ENCODE data around the gene MTOR. TPM values are rescaled to one million over a fixed set of nuclear protein-coding genes. Genes with fewer than 3 reads are reported as not detected.

MTOR gene
- total RNA-seq, 4 donors from 2014 or later = 22.9 to 51.5 (median 40.3) TPM

DNA sequence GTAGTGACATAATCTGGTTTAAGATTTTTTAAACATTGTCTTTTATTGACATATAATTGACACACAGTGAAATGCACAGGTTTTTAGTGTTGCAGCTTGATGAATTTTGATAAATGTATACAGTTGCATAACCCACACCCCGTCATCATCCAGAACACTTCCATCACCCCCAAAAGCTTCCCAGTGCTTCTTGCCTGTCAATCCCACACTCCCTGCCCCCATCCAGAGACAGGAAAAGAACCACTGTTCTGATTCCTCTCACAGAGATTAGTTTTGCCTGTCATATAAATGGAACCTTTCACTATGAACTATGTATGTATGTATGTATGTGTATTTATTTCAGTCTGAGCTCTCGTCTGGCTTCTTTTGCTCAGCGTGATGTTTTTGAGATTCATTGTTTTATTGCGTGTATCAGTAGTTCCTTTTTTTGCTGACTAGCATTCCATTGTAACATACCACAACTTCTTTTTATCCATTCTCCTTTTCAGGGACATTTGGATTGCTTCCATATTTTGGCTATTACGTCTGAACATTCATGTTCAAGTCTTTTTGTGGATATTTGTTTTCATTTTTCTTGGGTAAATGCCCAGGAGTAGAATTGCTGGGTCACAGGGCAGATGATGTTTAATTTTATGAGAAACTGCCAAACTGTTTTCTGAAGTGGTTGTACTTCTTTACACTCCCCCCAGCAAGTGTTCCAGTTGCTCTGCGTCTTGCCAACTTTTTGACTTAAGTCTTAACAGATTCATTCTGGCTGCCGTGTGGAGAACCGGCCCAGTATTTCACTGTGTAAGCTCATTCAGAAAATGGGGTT lies 19.4 kb upstream of the MTOR start:
- H3K4me1 ChIP-seq = no peaks in the 10 kb centered on the region
- no peak overlapping the region for H3K27ac ChIP-seq
- no peak for TF ChIP-seq POLR2A (IDR thresholded peaks at IDR 0.05)
- TF ChIP-seq, protein P1, sequence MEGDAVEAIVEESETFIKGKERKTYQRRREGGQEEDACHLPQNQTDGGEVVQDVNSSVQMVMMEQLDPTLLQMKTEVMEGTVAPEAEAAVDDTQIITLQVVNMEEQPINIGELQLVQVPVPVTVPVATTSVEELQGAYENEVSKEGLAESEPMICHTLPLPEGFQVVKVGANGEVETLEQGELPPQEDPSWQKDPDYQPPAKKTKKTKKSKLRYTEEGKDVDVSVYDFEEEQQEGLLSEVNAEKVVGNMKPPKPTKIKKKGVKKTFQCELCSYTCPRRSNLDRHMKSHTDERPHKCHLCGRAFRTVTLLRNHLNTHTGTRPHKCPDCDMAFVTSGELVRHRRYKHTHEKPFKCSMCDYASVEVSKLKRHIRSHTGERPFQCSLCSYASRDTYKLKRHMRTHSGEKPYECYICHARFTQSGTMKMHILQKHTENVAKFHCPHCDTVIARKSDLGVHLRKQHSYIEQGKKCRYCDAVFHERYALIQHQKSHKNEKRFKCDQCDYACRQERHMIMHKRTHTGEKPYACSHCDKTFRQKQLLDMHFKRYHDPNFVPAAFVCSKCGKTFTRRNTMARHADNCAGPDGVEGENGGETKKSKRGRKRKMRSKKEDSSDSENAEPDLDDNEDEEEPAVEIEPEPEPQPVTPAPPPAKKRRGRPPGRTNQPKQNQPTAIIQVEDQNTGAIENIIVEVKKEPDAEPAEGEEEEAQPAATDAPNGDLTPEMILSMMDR (IDR thresholded peaks at IDR 0.05) = no peak
- no peaks in the 10 kb centered on the region for H3K9me3 ChIP-seq
- no peak overlapping the region for H3K4me3 ChIP-seq
- H3K36me3 ChIP-seq = no peaks in the 10 kb centered on the region
- no peak for DNase-seq
- intact Hi-C loops (cut with DNase I; ENCODE audit: low total_unique reads) = no loop called here
- no peaks in the 10 kb centered on the region for H3K27me3 ChIP-seq

DNA sequence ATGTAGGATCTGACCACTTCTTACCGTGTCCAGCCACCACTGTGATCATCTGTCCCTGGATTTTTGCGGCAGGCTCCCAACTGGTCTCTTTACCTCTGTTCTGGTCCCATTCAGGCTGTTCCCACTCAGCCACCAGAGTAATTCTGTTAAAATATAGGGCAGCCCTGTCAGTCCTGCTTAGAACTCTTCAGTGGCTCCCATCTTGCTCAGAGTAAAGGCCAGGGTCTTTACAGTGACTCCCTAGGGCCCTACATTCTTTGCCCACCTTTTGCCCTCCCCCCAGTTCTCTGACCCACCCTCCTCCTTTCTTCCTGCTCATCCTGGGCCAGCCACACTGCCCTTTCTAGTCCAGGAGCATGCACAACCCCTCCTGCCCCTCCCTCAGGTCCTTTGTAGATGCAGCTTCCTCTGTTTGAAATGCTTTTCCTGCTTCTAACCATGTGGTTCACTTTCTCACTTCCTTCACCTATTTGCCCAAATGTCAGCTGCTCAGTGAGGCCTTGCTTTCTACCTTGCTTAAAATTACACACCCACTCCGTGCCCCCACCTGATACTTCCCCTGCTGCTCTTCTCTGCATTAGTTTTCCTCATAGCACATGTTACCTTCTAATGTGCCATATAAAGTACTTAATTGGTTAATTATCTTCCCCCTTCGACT lies 18.5 kb upstream of the MTOR start:
- Histone ChIP-seq H3K36me3 (no peaks in the 10 kb centered on the region), H3K4me3 (no peak overlapping the region), H3K27ac (peak overlapping the region in 1 of 2 donors; percentile 34), H3K4me1 (no peaks in the 10 kb centered on the region), H3K9me3 (no peaks in the 10 kb centered on the region), H3K27me3 (no peaks in the 10 kb centered on the region)
- no peak for TF ChIP-seq POLR2A (IDR thresholded peaks at IDR 0.05)
- TF ChIP-seq, protein P1 (IDR thresholded peaks at IDR 0.05) = no peak
- no peak for DNase-seq
- intact Hi-C loops (cut with DNase I; ENCODE audit: low total_unique reads) = no loop called here

DNA sequence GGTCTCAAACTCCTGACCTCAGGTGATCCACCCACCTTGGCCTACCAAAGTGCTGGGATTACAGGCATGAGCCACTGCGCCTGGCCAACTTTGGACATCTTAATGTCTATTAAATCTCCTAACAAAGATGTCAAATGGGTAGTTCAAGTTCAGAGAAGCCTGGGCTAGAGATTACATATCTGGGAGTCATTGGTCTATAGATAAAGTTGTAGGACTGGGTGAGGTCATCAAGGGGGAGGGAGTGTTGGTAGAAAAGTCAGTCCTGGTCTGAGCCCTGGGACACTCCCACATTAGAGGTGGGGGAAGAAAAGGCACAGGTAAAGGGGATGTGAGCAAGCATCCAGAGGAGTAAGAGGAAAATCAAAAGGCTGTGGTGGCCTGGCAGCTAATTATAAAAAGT lies 17.3 kb upstream of the MTOR start:
- H3K9me3 ChIP-seq = no peaks in the 10 kb centered on the region
- H3K27ac ChIP-seq = no peak overlapping the region
- H3K4me3 ChIP-seq = no peak overlapping the region
- no peaks in the 10 kb centered on the region for H3K27me3 ChIP-seq
- intact Hi-C loops (cut with DNase I; ENCODE audit: low total_unique reads) = no loop called here
- no peaks in the 10 kb centered on the region for H3K36me3 ChIP-seq
- TF ChIP-seq POLR2A (IDR thresholded peaks at IDR 0.05) = no peak
- peaks cover 0 to under 1% of the 10 kb centered on the region in 2 donors for H3K4me1 ChIP-seq
- no peak for DNase-seq

DNA sequence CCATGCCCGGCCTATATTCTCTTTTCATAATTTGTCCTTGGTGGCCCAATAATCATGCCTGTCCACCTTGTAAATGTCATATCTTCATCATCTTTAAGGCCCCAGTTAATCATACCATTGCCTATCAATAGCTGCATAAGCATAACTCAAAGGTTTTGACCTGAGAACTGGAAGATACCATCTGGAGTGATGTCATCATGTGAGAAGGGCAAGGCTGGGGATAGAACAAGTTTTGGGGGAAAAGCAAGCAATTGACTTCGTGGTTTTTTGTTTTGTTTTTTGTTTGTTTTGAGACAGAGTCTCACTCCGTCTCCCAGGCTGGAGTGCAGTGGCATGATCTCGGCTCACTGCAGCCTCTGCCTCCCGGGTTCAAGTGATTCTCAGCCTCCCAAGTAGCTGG lies 16.8 kb upstream of the MTOR start:
- H3K36me3 ChIP-seq = no peaks in the 10 kb centered on the region
- no peak for TF ChIP-seq POLR2A (IDR thresholded peaks at IDR 0.05)
- TF ChIP-seq, protein P1 (IDR thresholded peaks at IDR 0.05) = no peak

DNA sequence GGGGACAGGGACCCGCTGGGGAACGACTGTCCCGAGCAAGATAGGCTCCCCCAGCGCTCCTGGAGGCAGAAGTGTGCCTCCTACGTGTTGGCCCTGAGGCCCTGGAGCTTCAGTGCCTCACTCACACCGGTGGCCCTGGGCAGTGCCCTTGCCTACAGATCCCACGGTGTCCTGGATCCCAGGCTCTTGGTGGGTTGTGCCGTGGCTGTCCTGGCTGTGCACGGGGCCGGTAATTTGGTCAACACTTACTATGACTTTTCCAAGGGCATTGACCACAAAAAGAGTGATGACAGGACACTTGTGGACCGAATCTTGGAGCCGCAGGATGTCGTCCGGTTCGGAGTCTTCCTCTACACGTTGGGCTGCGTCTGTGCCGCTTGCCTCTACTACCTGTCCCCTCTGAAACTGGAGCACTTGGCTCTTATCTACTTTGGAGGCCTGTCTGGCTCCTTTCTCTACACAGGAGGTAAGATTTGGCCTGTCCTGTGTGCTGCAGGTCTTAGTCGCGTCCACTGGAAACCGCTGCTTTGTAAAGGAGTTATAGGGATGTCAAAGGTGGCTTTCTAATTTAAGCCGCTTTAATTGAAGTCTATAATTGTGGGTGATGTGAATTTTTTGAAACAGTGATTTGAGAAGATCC lies 11.4 kb upstream of the MTOR start:
- intact Hi-C loops (cut with DNase I; ENCODE audit: low total_unique reads) = no loop called here

More for the DNA sequence above, 16.8 kb upstream of the MTOR start:
- H3K4me3 ChIP-seq = no peak overlapping the region
- H3K4me1 ChIP-seq = peaks cover 0 to 6% of the 10 kb centered on the region in 2 donors
- intact Hi-C loops (cut with DNase I; ENCODE audit: low total_unique reads) = no loop called here
- no peak for DNase-seq
- no peaks in the 10 kb centered on the region for H3K27me3 ChIP-seq
- no peak overlapping the region for H3K27ac ChIP-seq
- H3K9me3 ChIP-seq = no peaks in the 10 kb centered on the region

More for the DNA sequence above, 11.4 kb upstream of the MTOR start:
- Histone ChIP-seq H3K4me1 (peaks cover 0 to 6% of the 10 kb centered on the region in 2 donors), H3K4me3 (peak overlapping the region; percentile 79 to 80), H3K9me3 (no peaks in the 10 kb centered on the region), H3K27ac (peak overlapping the region; percentile 82), H3K27me3 (no peaks in the 10 kb centered on the region), H3K36me3 (no peaks in the 10 kb centered on the region)
- TF ChIP-seq, protein P1 (IDR thresholded peaks at IDR 0.05) = no peak
- no peak for TF ChIP-seq POLR2A (IDR thresholded peaks at IDR 0.05)
- DNase-seq = no peak
